ENCODE measurements around the gene TP63.

Gene TP63

DNA sequence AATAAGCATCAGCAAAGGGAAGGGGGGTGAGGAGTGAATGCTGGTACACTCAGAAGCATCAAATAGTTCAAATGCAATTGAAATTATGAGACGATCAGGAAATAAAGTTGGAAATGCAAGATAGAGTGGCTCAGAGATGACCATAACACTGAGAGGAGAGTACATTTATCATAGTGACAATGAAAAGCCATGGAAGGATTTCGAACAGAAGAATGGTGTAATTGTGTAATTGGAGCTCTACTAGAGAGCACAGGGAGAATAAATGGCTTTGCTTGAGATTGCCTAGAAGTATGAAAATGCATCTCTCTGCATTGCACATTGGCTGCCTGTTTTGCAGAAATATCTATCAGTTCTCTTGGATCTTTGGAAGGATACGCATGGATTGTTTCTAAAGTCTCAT, 163.3 kb downstream of the TP63 start:
- WGBS (ENCODE audit: extremely low coverage, insufficient coverage, insufficient read length) = no CpG with 5 or more reads among the region's 3 CpGs
- Histone ChIP-seq H4K8ac (ENCODE audit: low read depth, low read length) (no peak overlapping the region), H3K9ac (ENCODE audit: low read length) (no peak overlapping the region), H3K27ac (ENCODE audit: low read depth, low read length) (no peak overlapping the region), H3K79me2 (ENCODE audit: control insufficient read depth, insufficient read depth, low read length, poor library complexity) (no peaks in the 10 kb centered on the region), H3K18ac (ENCODE audit: low read length) (no peak overlapping the region), H3K9me3 (ENCODE audit: insufficient read depth, low read depth, low read length) (no peaks in the 10 kb centered on the region), H2AK5ac (ENCODE audit: low read length) (no peak overlapping the region), H4K12ac (ENCODE audit: low read depth, low read length) (no peak overlapping the region), H3K23ac (ENCODE audit: low read length) (no peak overlapping the region), H2BK120ac (ENCODE audit: insufficient read depth, low read length, poor library complexity) (no peak overlapping the region), H2BK12ac (ENCODE audit: low read length) (no peak overlapping the region), H3K36me3 (ENCODE audit: control insufficient read depth in 1 of 2, insufficient read depth in 2 of 2, low read length in 2 of 2) (no peaks in the 10 kb centered on the region), H3K4me1 (ENCODE audit: control insufficient read depth in 1 of 2, insufficient read depth in 2 of 2, low read length in 2 of 2) (peaks cover 3 to 7% of the 10 kb centered on the region in 2 experiments), H3K4ac (ENCODE audit: low read depth, low read length) (no peak overlapping the region), H4K91ac (ENCODE audit: low read depth, low read length) (no peak overlapping the region), H2BK5ac (ENCODE audit: low read depth, low read length, poor library complexity) (no peak overlapping the region), H3K4me3 (ENCODE audit: low read depth, low read length) (no peak overlapping the region), H2AFZ (ENCODE audit: insufficient read depth, low read length, poor library complexity) (no peak overlapping the region), H3K14ac (ENCODE audit: low read length) (no peak overlapping the region), H3K27me3 (ENCODE audit: insufficient read depth, low read length) (no peaks in the 10 kb centered on the region), H3K79me1 (ENCODE audit: low read length) (peaks cover 2% of the 10 kb centered on the region), H3K4me2 (ENCODE audit: low read length) (no peak overlapping the region)
- no peak for DNase-seq

DNA sequence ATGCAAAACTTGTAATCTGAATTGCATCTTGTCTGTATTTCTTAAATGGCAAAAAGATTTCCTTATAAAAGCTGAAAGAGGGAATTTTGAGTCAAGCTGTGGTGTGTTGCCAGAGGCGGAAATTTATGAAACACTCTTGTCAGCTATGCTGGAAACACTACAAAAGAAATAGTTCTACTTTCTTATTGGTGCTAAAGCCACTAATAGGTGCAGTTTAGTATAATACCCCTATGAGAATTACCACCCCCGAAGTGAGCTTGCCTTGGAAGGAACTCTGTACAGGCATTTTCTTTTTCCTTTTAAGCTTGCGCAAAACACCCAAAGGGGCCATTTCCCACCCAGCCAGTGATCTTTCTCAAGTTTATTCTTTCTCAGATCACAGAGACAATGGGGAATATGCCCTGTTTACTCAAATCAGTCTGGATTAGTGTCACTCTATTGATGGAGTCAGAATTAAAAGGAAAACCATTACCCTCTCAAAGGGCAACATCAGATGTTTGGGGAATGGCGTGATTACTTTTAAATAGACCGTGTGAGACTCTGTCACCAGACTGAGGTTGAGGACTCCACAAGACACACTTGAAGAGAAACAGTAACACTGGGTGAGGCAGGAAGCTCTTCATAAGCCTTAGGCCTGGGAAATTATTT, 166.0 kb downstream of the TP63 start:
- no peaks in the 10 kb centered on the region for H3K9me3 ChIP-seq (ENCODE audit: insufficient read depth, low read depth, low read length)
- no peak overlapping the region for H3K14ac ChIP-seq (ENCODE audit: low read length)
- H3K4me1 ChIP-seq (ENCODE audit: control insufficient read depth in 1 of 2, insufficient read depth in 2 of 2, low read length in 2 of 2) = peaks cover 3 to 11% of the 10 kb centered on the region in 2 experiments
- H3K79me2 ChIP-seq (ENCODE audit: control insufficient read depth, insufficient read depth, low read length, poor library complexity) = no peaks in the 10 kb centered on the region
- H2BK120ac ChIP-seq (ENCODE audit: insufficient read depth, low read length, poor library complexity) = no peak overlapping the region
- no peak overlapping the region for H2BK12ac ChIP-seq (ENCODE audit: low read length)
- H3K4me3 ChIP-seq (ENCODE audit: low read depth, low read length) = no peak overlapping the region
- H3K79me1 ChIP-seq (ENCODE audit: low read length) = peaks cover 2% of the 10 kb centered on the region
- no peak overlapping the region for H3K4me2 ChIP-seq (ENCODE audit: low read length)
- H2AFZ ChIP-seq (ENCODE audit: insufficient read depth, low read length, poor library complexity) = no peak overlapping the region
- H3K27ac ChIP-seq (ENCODE audit: low read depth, low read length) = no peak overlapping the region
- peak overlapping the region; percentile 24 for H4K91ac ChIP-seq (ENCODE audit: low read depth, low read length)
- no peak overlapping the region for H2AK5ac ChIP-seq (ENCODE audit: low read length)
- DNase-seq = no peak
- H3K27me3 ChIP-seq (ENCODE audit: insufficient read depth, low read length) = no peaks in the 10 kb centered on the region
- no CpG with 5 or more reads among the region's 5 CpGs for WGBS (ENCODE audit: extremely low coverage, insufficient coverage, insufficient read length)
- H3K4ac ChIP-seq (ENCODE audit: low read depth, low read length) = no peak overlapping the region
- no peak overlapping the region for H3K23ac ChIP-seq (ENCODE audit: low read length)
- H3K36me3 ChIP-seq (ENCODE audit: control insufficient read depth in 1 of 2, insufficient read depth in 2 of 2, low read length in 2 of 2) = no peaks in the 10 kb centered on the region
- H4K12ac ChIP-seq (ENCODE audit: low read depth, low read length) = no peak overlapping the region
- no peak overlapping the region for H3K18ac ChIP-seq (ENCODE audit: low read length)
- H2BK5ac ChIP-seq (ENCODE audit: low read depth, low read length, poor library complexity) = no peak overlapping the region
- no peak overlapping the region for H3K9ac ChIP-seq (ENCODE audit: low read length)
- no peak overlapping the region for H4K8ac ChIP-seq (ENCODE audit: low read depth, low read length)

DNA sequence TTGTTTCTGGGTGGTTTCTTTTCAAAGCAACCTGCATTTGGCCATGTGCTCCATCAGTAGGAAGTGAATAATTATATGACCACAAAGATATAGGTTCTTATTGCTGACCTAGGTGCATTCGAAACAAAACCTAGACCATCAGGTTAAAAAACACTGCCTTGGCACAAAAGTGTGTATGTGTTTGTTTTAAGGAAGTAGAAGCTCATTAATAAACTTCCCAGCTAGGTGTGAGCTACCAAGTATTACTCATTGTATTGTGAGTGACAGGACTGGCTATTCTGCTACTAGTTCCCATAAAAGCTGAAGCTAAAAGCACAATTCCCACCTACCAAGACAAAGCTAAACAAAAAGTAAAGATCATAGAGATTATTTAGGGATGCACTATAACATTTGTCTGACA, 168.2 kb downstream of the TP63 start:
- Histone ChIP-seq H3K4me1 (ENCODE audit: control insufficient read depth in 1 of 2, insufficient read depth in 2 of 2, low read length in 2 of 2) (peaks cover 3 to 11% of the 10 kb centered on the region in 2 experiments), H2AFZ (ENCODE audit: insufficient read depth, low read length, poor library complexity) (no peak overlapping the region), H3K9me3 (ENCODE audit: insufficient read depth, low read depth, low read length) (no peaks in the 10 kb centered on the region), H3K4me3 (ENCODE audit: low read depth, low read length) (no peak overlapping the region), H3K4me2 (ENCODE audit: low read length) (no peak overlapping the region), H3K27me3 (ENCODE audit: insufficient read depth, low read length) (no peaks in the 10 kb centered on the region), H3K14ac (ENCODE audit: low read length) (no peak overlapping the region), H3K79me2 (ENCODE audit: control insufficient read depth, insufficient read depth, low read length, poor library complexity) (no peaks in the 10 kb centered on the region), H3K18ac (ENCODE audit: low read length) (no peak overlapping the region), H3K36me3 (ENCODE audit: control insufficient read depth in 1 of 2, insufficient read depth in 2 of 2, low read length in 2 of 2) (no peaks in the 10 kb centered on the region), H3K4ac (ENCODE audit: low read depth, low read length) (no peak overlapping the region), H3K23ac (ENCODE audit: low read length) (no peak overlapping the region), H2BK5ac (ENCODE audit: low read depth, low read length, poor library complexity) (no peak overlapping the region), H3K79me1 (ENCODE audit: low read length) (peaks cover 2% of the 10 kb centered on the region), H4K12ac (ENCODE audit: low read depth, low read length) (no peak overlapping the region), H2BK120ac (ENCODE audit: insufficient read depth, low read length, poor library complexity) (no peak overlapping the region), H3K27ac (ENCODE audit: low read depth, low read length) (no peak overlapping the region), H2BK12ac (ENCODE audit: low read length) (no peak overlapping the region), H2AK5ac (ENCODE audit: low read length) (no peak overlapping the region), H4K91ac (ENCODE audit: low read depth, low read length) (no peak overlapping the region), H3K9ac (ENCODE audit: low read length) (no peak overlapping the region), H4K8ac (ENCODE audit: low read depth, low read length) (no peak overlapping the region)
- DNase-seq = no peak
- no CpG with 5 or more reads among the region's 1 CpG for WGBS (ENCODE audit: extremely low coverage, insufficient coverage, insufficient read length)

DNA sequence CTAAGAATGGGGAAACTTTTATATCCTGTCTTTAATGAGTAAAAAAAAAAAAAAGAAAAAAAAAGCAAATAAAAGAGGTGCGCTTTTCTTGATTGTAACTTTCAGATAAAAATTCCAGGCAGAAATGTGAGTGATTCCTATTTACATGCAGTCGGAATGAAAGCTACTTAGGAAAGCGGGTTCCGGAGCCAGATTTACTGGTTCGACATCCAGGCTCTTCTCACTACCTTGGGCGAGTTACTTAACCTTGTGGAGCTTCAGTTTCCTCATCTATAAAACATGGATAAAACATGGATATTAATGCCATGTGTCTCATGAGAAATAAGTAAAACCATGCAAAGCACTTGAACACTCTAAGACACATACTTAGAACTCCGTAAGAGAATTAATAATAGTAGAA, 169.2 kb downstream of the TP63 start:
- H2BK5ac ChIP-seq (ENCODE audit: low read depth, low read length, poor library complexity) = no peak overlapping the region
- H4K91ac ChIP-seq (ENCODE audit: low read depth, low read length) = no peak overlapping the region
- no peaks in the 10 kb centered on the region for H3K27me3 ChIP-seq (ENCODE audit: insufficient read depth, low read length)
- peaks cover 5 to 12% of the 10 kb centered on the region in 2 experiments for H3K4me1 ChIP-seq (ENCODE audit: control insufficient read depth in 1 of 2, insufficient read depth in 2 of 2, low read length in 2 of 2)
- H2BK120ac ChIP-seq (ENCODE audit: insufficient read depth, low read length, poor library complexity) = no peak overlapping the region
- H3K79me1 ChIP-seq (ENCODE audit: low read length) = peaks cover 3% of the 10 kb centered on the region
- no peaks in the 10 kb centered on the region for H3K9me3 ChIP-seq (ENCODE audit: insufficient read depth, low read depth, low read length)
- no peak overlapping the region for H3K23ac ChIP-seq (ENCODE audit: low read length)
- H2AFZ ChIP-seq (ENCODE audit: insufficient read depth, low read length, poor library complexity) = no peak overlapping the region
- H3K18ac ChIP-seq (ENCODE audit: low read length) = no peak overlapping the region
- H4K12ac ChIP-seq (ENCODE audit: low read depth, low read length) = no peak overlapping the region
- H3K36me3 ChIP-seq (ENCODE audit: control insufficient read depth in 1 of 2, insufficient read depth in 2 of 2, low read length in 2 of 2) = no peaks in the 10 kb centered on the region
- H3K14ac ChIP-seq (ENCODE audit: low read length) = no peak overlapping the region
- no peak overlapping the region for H3K4ac ChIP-seq (ENCODE audit: low read depth, low read length)
- H2AK5ac ChIP-seq (ENCODE audit: low read length) = no peak overlapping the region
- DNase-seq = peak; percentile 62 to 75
- no CpG with 5 or more reads among the region's 7 CpGs for WGBS (ENCODE audit: extremely low coverage, insufficient coverage, insufficient read length)
- H3K9ac ChIP-seq (ENCODE audit: low read length) = no peak overlapping the region
- H3K79me2 ChIP-seq (ENCODE audit: control insufficient read depth, insufficient read depth, low read length, poor library complexity) = no peaks in the 10 kb centered on the region
- H4K8ac ChIP-seq (ENCODE audit: low read depth, low read length) = no peak overlapping the region
- H3K4me2 ChIP-seq (ENCODE audit: low read length) = no peak overlapping the region
- no peak overlapping the region for H2BK12ac ChIP-seq (ENCODE audit: low read length)
- H3K27ac ChIP-seq (ENCODE audit: low read depth, low read length) = no peak overlapping the region
- H3K4me3 ChIP-seq (ENCODE audit: low read depth, low read length) = no peak overlapping the region

Measured in trophoblast cell (in vitro differentiated cells and primary cell).